ENCODE measurements around the gene GAGE12J.
A peak's percentile ranks its signal among the peaks of the same experiment; 100 is the strongest.
"Not testable (repeated sequence)": the region's sequence is repeated elsewhere in the genome, so short reads cannot be mapped to it uniquely, and the experiment has no call there.

Gene GAGE12J

GRCh38 chrX:49321737-49322136 lies at the start of gene GAGE12J:
Gene GAGE12J, plus strand, starts transcription at chrX:49322037. Its CDS starts 1,157 bp downstream, at chrX:49323194.
- DNase-seq (ENCODE audit: low read depth) = not testable (repeated sequence)

GRCh38 chrX:49272421-49272820 lies 49.4 kb upstream of the GAGE12J start:
- no peak for DNase-seq (ENCODE audit: low read depth)

GRCh38 chrX:49273181-49273727 lies 48.6 kb upstream of the GAGE12J start:
- DNase-seq (ENCODE audit: low read depth) = no peak

GRCh38 chrX:49276207-49276606 lies 45.6 kb upstream of the GAGE12J start:
- no peak for DNase-seq (ENCODE audit: low read depth)

- no peak for DNase-seq (ENCODE audit: low read depth)
Observed at GRCh38 chrX:49276671-49277534, 44.9 kb upstream of the GAGE12J start.

GRCh38 chrX:49277535-49277830 lies 44.4 kb upstream of the GAGE12J start:
- DNase-seq (ENCODE audit: low read depth) = no peak

GRCh38 chrX:49278081-49278480 lies 43.8 kb upstream of the GAGE12J start:
- DNase-seq (ENCODE audit: low read depth) = no peak

- DNase-seq (ENCODE audit: low read depth) = no peak
Observed at GRCh38 chrX:49282647-49283011, 39.2 kb upstream of the GAGE12J start.

GRCh38 chrX:49284212-49284611 lies 37.6 kb upstream of the GAGE12J start:
- no peak for DNase-seq (ENCODE audit: low read depth)

GRCh38 chrX:49286136-49286535 lies 35.7 kb upstream of the GAGE12J start:
- no peak for DNase-seq (ENCODE audit: low read depth)

GRCh38 chrX:49286581-49286980 lies 35.3 kb upstream of the GAGE12J start:
- DNase-seq (ENCODE audit: low read depth) = no peak

GRCh38 chrX:49287665-49288064 lies 34.2 kb upstream of the GAGE12J start:
- no peak for DNase-seq (ENCODE audit: low read depth)

- no peak for DNase-seq (ENCODE audit: low read depth)
Observed at GRCh38 chrX:49290215-49290614, 31.6 kb upstream of the GAGE12J start.

- DNase-seq (ENCODE audit: low read depth) = peak; percentile 52
Observed at GRCh38 chrX:49291615-49292337, 30.1 kb upstream of the GAGE12J start.

- DNase-seq (ENCODE audit: low read depth) = no peak
Observed at GRCh38 chrX:49292400-49293362, 29.2 kb upstream of the GAGE12J start.

- DNase-seq (ENCODE audit: low read depth) = not testable (repeated sequence)
Observed at GRCh38 chrX:49299293-49299692, 22.5 kb upstream of the GAGE12J start.

GRCh38 chrX:49300703-49301102 lies 21.1 kb upstream of the GAGE12J start:
- DNase-seq (ENCODE audit: low read depth) = no peak

GRCh38 chrX:49303346-49303745 lies 18.5 kb upstream of the GAGE12J start, which contains the start of gene GAGE10:
Gene GAGE10, plus strand, starts transcription at chrX:49303646. Its CDS starts 1,214 bp downstream, at chrX:49304860.
- no peak for DNase-seq (ENCODE audit: low read depth)

GRCh38 chrX:49307775-49308174 lies 14.1 kb upstream of the GAGE12J start:
- DNase-seq (ENCODE audit: low read depth) = not testable (repeated sequence)

GRCh38 chrX:49308604-49309269 lies 13.1 kb upstream of the GAGE12J start:
- no peak for DNase-seq (ENCODE audit: low read depth)

GRCh38 chrX:49309401-49309981 lies 12.3 kb upstream of the GAGE12J start:
- no peak for DNase-seq (ENCODE audit: low read depth)
